ENCODE data around the gene CMTM1.

DNA sequence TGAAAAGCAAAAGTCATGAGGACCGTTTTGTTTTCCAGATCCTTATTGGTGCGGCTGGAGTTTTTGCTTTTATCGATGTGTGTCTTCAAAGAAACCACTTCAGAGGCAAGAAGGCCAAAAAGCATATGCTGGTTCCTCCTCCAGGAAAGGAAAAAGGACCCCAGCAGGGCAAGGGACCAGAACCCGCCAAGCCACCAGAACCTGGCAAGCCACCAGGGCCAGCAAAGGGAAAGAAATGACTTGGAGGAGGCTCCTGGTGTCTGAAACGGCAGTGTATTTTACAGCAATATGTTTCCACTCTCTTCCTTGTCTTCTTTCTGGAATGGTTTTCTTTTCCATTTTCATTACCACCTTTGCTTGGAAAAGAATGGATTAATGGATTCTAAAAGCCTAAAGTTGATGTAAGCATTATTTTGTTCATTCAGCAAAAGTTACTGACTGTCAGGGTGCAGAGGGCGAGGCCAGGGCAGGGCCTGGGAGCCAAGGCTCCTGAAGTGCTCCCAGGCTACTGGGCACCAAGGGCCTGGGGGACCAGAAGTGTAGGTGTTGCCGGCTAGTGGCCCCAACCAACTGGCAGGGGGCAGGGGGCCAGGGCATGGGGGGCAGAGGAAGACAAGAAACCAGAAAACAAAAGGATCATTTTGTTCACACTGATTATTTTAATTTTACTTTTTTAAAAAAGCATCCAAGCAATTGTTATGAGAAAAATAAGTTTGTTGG is 21.8 kb downstream of the CMTM1 start:
- TF ChIP-seq, protein P1, sequence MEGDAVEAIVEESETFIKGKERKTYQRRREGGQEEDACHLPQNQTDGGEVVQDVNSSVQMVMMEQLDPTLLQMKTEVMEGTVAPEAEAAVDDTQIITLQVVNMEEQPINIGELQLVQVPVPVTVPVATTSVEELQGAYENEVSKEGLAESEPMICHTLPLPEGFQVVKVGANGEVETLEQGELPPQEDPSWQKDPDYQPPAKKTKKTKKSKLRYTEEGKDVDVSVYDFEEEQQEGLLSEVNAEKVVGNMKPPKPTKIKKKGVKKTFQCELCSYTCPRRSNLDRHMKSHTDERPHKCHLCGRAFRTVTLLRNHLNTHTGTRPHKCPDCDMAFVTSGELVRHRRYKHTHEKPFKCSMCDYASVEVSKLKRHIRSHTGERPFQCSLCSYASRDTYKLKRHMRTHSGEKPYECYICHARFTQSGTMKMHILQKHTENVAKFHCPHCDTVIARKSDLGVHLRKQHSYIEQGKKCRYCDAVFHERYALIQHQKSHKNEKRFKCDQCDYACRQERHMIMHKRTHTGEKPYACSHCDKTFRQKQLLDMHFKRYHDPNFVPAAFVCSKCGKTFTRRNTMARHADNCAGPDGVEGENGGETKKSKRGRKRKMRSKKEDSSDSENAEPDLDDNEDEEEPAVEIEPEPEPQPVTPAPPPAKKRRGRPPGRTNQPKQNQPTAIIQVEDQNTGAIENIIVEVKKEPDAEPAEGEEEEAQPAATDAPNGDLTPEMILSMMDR (conservative IDR thresholded peaks at IDR 0.05; ENCODE audit: low read depth in 2 of 2), result no peak
- TF ChIP-seq POLR2AphosphoS5 (IDR thresholded peaks at IDR 0.05; ENCODE audit: low read depth), result no peak
- TF ChIP-seq STAT1 (IDR thresholded peaks at IDR 0.05; ENCODE audit: unreplicated experiment), result no peak
- no peak for TF ChIP-seq EZH2phosphoT487 (IDR thresholded peaks at IDR 0.05; ENCODE audit: unreplicated experiment)
- TF ChIP-seq EZH2 (IDR thresholded peaks at IDR 0.05; ENCODE audit: low read depth, unreplicated experiment), result no peak
- TF ChIP-seq NANOG (IDR thresholded peaks at IDR 0.05; ENCODE audit: borderline replicate concordance), result no peak
- no peak for TF ChIP-seq CREB1 (CRISPR knock-in tag; IDR thresholded peaks at IDR 0.05; ENCODE audit: low read depth)
- TF ChIP-seq, protein P2, sequence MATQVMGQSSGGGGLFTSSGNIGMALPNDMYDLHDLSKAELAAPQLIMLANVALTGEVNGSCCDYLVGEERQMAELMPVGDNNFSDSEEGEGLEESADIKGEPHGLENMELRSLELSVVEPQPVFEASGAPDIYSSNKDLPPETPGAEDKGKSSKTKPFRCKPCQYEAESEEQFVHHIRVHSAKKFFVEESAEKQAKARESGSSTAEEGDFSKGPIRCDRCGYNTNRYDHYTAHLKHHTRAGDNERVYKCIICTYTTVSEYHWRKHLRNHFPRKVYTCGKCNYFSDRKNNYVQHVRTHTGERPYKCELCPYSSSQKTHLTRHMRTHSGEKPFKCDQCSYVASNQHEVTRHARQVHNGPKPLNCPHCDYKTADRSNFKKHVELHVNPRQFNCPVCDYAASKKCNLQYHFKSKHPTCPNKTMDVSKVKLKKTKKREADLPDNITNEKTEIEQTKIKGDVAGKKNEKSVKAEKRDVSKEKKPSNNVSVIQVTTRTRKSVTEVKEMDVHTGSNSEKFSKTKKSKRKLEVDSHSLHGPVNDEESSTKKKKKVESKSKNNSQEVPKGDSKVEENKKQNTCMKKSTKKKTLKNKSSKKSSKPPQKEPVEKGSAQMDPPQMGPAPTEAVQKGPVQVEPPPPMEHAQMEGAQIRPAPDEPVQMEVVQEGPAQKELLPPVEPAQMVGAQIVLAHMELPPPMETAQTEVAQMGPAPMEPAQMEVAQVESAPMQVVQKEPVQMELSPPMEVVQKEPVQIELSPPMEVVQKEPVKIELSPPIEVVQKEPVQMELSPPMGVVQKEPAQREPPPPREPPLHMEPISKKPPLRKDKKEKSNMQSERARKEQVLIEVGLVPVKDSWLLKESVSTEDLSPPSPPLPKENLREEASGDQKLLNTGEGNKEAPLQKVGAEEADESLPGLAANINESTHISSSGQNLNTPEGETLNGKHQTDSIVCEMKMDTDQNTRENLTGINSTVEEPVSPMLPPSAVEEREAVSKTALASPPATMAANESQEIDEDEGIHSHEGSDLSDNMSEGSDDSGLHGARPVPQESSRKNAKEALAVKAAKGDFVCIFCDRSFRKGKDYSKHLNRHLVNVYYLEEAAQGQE (IDR thresholded peaks at IDR 0.05; ENCODE audit: unreplicated experiment), result no peak
